Measurements from ENCODE around the gene PTPRG.
"Not testable (repeated sequence)": the region's sequence is repeated elsewhere in the genome, so short reads cannot be mapped to it uniquely, and the experiment has no call there.

PTPRG gene

GRCh38 chr3:62038798-62039197 is 477.4 kb downstream of the PTPRG start:
- not testable (repeated sequence) for DNase-seq

GRCh38 chr3:62039586-62039985 is 478.2 kb downstream of the PTPRG start:
- no peak for DNase-seq

- DNase-seq: no peak
These were observed 480.3 kb downstream of the PTPRG start for GRCh38 chr3:62041681-62042080.

GRCh38 chr3:62044874-62045411 is 483.6 kb downstream of the PTPRG start:
- DNase-seq: no peak

- no peak for DNase-seq
These were observed 485.0 kb downstream of the PTPRG start for GRCh38 chr3:62046326-62046725.

GRCh38 chr3:62048577-62048976 is 487.2 kb downstream of the PTPRG start:
- DNase-seq: no peak

GRCh38 chr3:62049033-62049432 is 487.7 kb downstream of the PTPRG start:
- DNase-seq: no peak

- no peak for DNase-seq
These were observed 490.1 kb downstream of the PTPRG start for GRCh38 chr3:62051506-62051905.

GRCh38 chr3:62052331-62052730 is 491.0 kb downstream of the PTPRG start:
- DNase-seq: no peak

GRCh38 chr3:62056658-62057057 is 495.3 kb downstream of the PTPRG start:
- DNase-seq: no peak

GRCh38 chr3:62057339-62058047 is 496.1 kb downstream of the PTPRG start:
- DNase-seq: no peak

- no peak for DNase-seq
These were observed 504.8 kb downstream of the PTPRG start for GRCh38 chr3:62065985-62066693.

- DNase-seq: no peak
These were observed 507.0 kb downstream of the PTPRG start for GRCh38 chr3:62068337-62068736.

- DNase-seq: no peak
These were observed 509.5 kb downstream of the PTPRG start for GRCh38 chr3:62070891-62071290.

- no peak for DNase-seq
These were observed 511.7 kb downstream of the PTPRG start for GRCh38 chr3:62073038-62073437.

- DNase-seq: no peak
These were observed 523.2 kb downstream of the PTPRG start for GRCh38 chr3:62084558-62084957.

GRCh38 chr3:62088472-62089104 is 527.2 kb downstream of the PTPRG start:
- no peak for DNase-seq

GRCh38 chr3:62090066-62090465 is 528.7 kb downstream of the PTPRG start:
- no peak for DNase-seq

- no peak for DNase-seq
These were observed 529.1 kb downstream of the PTPRG start for GRCh38 chr3:62090519-62090918.

- DNase-seq: no peak
These were observed 531.7 kb downstream of the PTPRG start for GRCh38 chr3:62093025-62093424.

- DNase-seq: no peak
These were observed 533.1 kb downstream of the PTPRG start for GRCh38 chr3:62094461-62094860.

- DNase-seq: no peak
These were observed 533.7 kb downstream of the PTPRG start for GRCh38 chr3:62095080-62095479.

GRCh38 chr3:62095756-62096155 is 534.4 kb downstream of the PTPRG start:
- DNase-seq: no peak

GRCh38 chr3:62096521-62096920 is 535.1 kb downstream of the PTPRG start:
- DNase-seq: no peak

Data from CD4-positive, alpha-beta T cell treated with Interleukin-12 subunit alpha and Interleukin-12 subunit beta, for 1 hour (primary cell).